GM10847 (cell line): Measurements from ENCODE around the gene CXCL10.

ENCODE experiments used
- POLR2A ChIP-seq: IDR thresholded peaks from 2 replicates; pipeline ENCODE4 v1.6.1; 2011; ENCODE audit not compliant: insufficient read length; ENCODE audit errors: extremely low read depth

The CXCL10 gene

GRCh38 chr4:76028350-76028765 is 5.1 kb upstream of the CXCL10 start:
- no peak for TF ChIP-seq POLR2A

GRCh38 chr4:76024065-76024464 is 768 bp upstream of the CXCL10 start:
- TF ChIP-seq POLR2A, result no peak

GRCh38 chr4:76022677-76023076 is 620 bp downstream of the CXCL10 start:
- no peak for TF ChIP-seq POLR2A

- no peak for TF ChIP-seq POLR2A
Observed at GRCh38 chr4:76022031-76022430, 1.3 kb downstream of the CXCL10 start.

- no peak for TF ChIP-seq POLR2A
Observed at GRCh38 chr4:76017056-76017686, 6.1 kb downstream of the CXCL10 start.

- no peak for TF ChIP-seq POLR2A
Observed at GRCh38 chr4:76016393-76016792, 6.9 kb downstream of the CXCL10 start.

GRCh38 chr4:76013540-76013939 is 9.8 kb downstream of the CXCL10 start:
- TF ChIP-seq POLR2A, result no peak

GRCh38 chr4:76012388-76012801 is 10.9 kb downstream of the CXCL10 start:
- no peak for TF ChIP-seq POLR2A

- no peak for TF ChIP-seq POLR2A
Observed at GRCh38 chr4:76011700-76012387, 11.5 kb downstream of the CXCL10 start.

- no peak for TF ChIP-seq POLR2A
Observed at GRCh38 chr4:76011018-76011670, 12.2 kb downstream of the CXCL10 start.

- no peak for TF ChIP-seq POLR2A
Observed at GRCh38 chr4:76010576-76010975, 12.7 kb downstream of the CXCL10 start.

GRCh38 chr4:76009311-76009710 is 14.0 kb downstream of the CXCL10 start:
- no peak for TF ChIP-seq POLR2A

GRCh38 chr4:76007089-76007862 is 16.0 kb downstream of the CXCL10 start, which contains the start of gene CXCL9:
Gene CXCL9, minus strand, starts transcription at chr4:76007509. Its CDS starts 60 bp downstream, at chr4:76007449.
- TF ChIP-seq POLR2A, result no peak

- no peak for TF ChIP-seq POLR2A
Observed at GRCh38 chr4:76003620-76004019, 19.7 kb downstream of the CXCL10 start.

GRCh38 chr4:76003035-76003434 is 20.3 kb downstream of the CXCL10 start:
- TF ChIP-seq POLR2A, result no peak
